Fibroblast of mammary gland (primary cell): ENCODE data around the gene ARHGAP19.

Experiments
- DNase-seq: peaks from one replicate; pipeline ENCODE4 v3.0.0-alpha.2; 2010; ENCODE audit warnings: low read depth
- H3K4me3 ChIP-seq: 2 replicates; pipeline ENCODE4 v1.5.1; 2011; ENCODE audit warnings: low read depth, mild to moderate bottlenecking, low read length, moderate library complexity; ENCODE audit not compliant: control insufficient read depth
- TF ChIP-seq, protein P1 (sequence below): conservative IDR thresholded peaks from 2 replicates; pipeline ENCODE4 v1.5.1; 2011; ENCODE audit warnings: low read depth, low read length, inconsistent platforms; ENCODE audit not compliant: control insufficient read depth, insufficient read depth

Gene ARHGAP19, protein sequence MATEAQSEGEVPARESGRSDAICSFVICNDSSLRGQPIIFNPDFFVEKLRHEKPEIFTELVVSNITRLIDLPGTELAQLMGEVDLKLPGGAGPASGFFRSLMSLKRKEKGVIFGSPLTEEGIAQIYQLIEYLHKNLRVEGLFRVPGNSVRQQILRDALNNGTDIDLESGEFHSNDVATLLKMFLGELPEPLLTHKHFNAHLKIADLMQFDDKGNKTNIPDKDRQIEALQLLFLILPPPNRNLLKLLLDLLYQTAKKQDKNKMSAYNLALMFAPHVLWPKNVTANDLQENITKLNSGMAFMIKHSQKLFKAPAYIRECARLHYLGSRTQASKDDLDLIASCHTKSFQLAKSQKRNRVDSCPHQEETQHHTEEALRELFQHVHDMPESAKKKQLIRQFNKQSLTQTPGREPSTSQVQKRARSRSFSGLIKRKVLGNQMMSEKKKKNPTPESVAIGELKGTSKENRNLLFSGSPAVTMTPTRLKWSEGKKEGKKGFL

DNA sequence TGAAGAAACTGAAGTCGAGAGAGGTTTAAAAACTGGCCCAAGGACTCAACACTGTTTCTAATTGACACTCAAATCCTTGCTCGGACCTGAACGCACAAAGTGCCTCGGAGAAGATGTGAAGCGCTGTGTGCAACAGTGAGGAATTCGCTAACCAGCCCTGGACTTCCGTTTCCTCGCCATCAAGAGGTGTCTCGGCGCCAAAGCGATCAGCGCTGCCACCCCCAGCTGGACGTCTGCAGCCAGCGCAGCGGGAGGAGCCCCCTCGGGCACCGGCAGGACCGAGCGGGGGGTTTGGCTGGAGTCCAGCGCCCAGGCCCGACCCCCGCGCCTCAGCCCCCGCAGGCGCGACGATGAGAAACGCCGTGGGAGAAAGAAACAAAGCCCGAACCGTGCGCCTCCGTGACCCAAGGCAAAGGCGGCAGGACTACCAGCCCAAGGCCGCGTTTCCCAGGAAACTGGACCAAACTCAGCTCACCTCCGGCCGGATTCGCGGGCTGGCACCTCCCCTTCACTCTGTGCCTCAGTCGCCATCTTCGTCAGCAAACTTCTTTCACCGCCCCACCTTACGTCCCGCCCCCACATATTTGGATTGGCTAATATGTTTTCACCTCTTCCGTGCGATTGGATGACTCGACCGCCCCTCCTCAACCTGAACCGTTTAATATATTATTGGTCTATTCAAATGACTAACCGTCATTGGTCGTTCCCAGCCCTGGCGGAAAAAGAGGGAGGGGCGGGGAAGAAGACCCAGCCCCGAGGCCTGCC is at the start of gene ARHGAP19:
TSS of gene ARHGAP19 (minus strand) at position 541 of the 765 bp plus-strand sequence. CDS start at position 531, 10 bp downstream.
- peak; percentile 98 for DNase-seq
- TF ChIP-seq, protein P1, sequence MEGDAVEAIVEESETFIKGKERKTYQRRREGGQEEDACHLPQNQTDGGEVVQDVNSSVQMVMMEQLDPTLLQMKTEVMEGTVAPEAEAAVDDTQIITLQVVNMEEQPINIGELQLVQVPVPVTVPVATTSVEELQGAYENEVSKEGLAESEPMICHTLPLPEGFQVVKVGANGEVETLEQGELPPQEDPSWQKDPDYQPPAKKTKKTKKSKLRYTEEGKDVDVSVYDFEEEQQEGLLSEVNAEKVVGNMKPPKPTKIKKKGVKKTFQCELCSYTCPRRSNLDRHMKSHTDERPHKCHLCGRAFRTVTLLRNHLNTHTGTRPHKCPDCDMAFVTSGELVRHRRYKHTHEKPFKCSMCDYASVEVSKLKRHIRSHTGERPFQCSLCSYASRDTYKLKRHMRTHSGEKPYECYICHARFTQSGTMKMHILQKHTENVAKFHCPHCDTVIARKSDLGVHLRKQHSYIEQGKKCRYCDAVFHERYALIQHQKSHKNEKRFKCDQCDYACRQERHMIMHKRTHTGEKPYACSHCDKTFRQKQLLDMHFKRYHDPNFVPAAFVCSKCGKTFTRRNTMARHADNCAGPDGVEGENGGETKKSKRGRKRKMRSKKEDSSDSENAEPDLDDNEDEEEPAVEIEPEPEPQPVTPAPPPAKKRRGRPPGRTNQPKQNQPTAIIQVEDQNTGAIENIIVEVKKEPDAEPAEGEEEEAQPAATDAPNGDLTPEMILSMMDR, result no peak
- peak within 1 kb of the TSS; percentile 69 for H3K4me3 ChIP-seq

DNA sequence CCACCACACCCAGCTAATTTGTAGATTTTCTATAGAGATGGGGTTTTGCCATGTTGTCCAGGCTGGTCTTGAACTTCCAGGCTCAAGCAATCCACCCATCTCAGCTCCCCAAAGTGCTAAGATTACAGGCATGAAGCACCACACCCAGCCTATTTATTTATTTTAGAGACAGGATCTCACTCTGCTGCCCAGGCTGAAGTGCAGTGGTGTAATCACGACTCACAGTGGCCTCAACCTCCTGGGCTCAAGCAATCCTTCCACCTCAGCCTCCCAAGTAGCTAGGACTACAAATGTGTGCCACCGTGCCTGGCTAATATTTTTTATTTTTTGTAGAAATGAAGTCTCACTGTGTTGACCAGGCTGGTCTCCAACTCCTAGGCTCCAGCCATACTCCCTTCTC is 49.0 kb upstream of the ARHGAP19 start:
- DNase-seq, result no peak

DNA sequence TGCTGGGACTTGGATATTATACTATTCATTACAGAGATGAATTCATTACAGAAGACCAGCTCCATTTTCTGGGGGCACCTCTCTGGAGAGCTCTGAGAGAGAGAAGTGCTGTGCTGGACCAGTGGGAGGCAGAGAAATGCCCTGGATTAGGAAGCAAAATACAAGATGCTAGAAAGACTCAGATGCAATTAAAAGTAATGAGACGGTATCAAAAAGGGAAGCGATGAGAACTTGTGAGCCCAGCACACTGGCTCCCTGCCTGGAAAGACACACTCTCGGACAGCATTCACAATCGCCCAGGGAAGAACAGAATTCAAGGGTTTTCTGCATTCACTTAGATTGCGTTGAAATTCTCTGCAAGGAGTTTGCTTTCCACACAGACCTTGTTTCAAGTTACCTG is 45.6 kb upstream of the ARHGAP19 start:
- H3K4me3 ChIP-seq, result no peak overlapping the region
- TF ChIP-seq, protein P1, result no peak
- no peak for DNase-seq

More for the DNA sequence above, 49.0 kb upstream of the ARHGAP19 start:
- H3K4me3 ChIP-seq, result no peak overlapping the region
- TF ChIP-seq, protein P1, result no peak

DNA sequence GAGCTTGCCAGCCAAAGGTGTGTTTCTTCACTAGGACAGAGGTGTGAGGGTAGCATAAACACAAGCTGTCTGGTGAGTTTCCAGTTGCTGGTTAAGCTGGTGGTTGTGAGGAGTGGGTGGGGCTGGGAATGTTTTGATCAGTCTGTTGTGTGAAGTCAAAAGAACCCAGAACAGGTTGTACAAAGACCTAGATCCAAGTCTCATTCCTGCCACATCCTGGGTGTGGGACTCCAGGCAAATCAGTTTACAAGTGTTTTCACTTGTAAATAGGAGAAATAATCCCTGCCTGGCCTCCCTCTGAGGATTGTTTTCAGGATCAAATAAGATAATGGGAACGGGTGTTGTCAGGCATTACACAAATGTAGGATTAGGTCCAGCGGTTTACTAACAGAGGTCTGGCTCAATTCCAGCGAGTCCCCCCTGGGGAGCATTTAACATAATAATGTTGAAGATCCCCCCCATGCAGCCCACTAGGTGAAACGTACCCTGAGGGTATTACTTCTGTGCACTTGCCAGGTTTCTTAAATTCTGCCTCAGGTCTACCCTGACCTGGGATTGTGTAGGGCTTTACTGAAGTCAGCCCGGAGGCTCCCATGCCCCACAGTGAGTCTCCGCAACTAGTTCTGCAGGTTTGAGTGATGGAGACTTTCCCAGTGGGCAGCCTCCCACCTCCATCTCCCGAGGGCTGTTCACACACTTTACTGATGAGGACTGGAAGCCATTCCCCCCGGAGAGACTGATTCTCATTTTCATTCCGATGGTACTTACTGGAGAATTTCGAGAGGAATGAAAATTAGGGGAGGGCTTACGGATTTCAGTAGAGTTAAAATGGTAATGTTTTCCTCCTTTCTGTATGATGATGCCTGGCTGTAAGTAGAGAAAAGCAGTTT is 44.8 kb upstream of the ARHGAP19 start:
- no peak overlapping the region for H3K4me3 ChIP-seq
- no peak for DNase-seq
- TF ChIP-seq, protein P1, result no peak

DNA sequence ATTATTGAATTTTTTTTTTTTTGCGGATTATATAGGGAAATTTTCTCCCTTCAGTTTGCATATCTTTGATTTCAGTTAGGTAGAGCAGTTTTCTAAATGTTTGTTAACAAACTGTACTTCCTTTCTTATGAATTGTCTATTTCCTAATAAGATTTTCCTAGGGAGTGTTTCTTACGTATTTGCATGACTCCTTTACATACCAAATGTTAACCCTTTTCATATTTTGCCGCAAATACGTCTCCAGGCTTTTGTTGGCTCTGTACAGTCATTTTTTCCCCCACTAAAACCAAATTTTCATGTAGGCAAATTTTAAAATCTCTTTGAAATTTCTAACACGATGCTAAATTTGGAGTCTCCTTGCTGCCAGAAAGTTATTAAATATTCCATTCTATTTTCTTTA is 44.0 kb upstream of the ARHGAP19 start:
- TF ChIP-seq, protein P1, result no peak
- DNase-seq, result peak; percentile 28
- no peak overlapping the region for H3K4me3 ChIP-seq

DNA sequence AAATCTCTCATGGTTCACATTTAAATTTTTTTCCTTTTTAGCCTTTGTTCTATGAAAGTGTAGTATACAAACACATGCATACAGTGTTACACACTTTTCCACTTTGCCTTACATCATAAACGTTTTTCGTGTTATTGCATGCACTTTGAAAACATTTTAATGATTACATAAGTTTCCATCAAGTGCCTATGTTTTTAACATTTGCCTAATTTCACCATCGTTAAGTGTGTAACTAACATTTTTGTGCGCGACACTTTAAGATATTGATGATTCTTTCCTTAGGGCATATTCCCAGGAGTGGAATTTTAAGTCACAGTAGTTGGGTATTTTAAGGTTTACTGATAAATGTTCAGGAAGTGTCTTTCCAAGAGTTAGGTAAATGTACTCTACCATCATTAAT is 43.6 kb upstream of the ARHGAP19 start:
- no peak overlapping the region for H3K4me3 ChIP-seq
- DNase-seq, result no peak
- TF ChIP-seq, protein P1, result no peak
